ENCODE results near the gene ZNF592.

GRCh38 chr15:84772467-84772866 is 24.1 kb downstream of the ZNF592 start:
- TF ChIP-seq CBX2 (IDR thresholded peaks at IDR 0.05; ENCODE audit: borderline replicate concordance, low read depth) (no peak), CTCF (IDR thresholded peaks at IDR 0.05) (no peak), BCL3 (IDR thresholded peaks at IDR 0.05) (no peak), RCOR1 (IDR thresholded peaks at IDR 0.05; ENCODE audit: low read depth, low read length) (no peak), TP53 (CRISPR knock-in tag; IDR thresholded peaks at IDR 0.05) (no peak), POLR2A (IDR thresholded peaks at IDR 0.05; ENCODE audit: low read length) (no peak), SMC3 (IDR thresholded peaks at IDR 0.05) (no peak)
